GM19463 (cell line): ENCODE results near the gene GLOD5.
A peak's percentile ranks its signal among the peaks of the same experiment; 100 is the strongest.
"Not testable (repeated sequence)": the region's sequence is repeated elsewhere in the genome, so short reads cannot be mapped to it uniquely, and the experiment has no call there.

Experiments used
- ATAC-seq: cut with Tn5 transposase; IDR thresholded peaks from one replicate; pipeline ENCODE4 v1.9.1; 2021; ENCODE audit warnings: mild to moderate bottlenecking, moderate library complexity; ENCODE audit not compliant: unreplicated experiment

GLOD5 gene

DNA sequence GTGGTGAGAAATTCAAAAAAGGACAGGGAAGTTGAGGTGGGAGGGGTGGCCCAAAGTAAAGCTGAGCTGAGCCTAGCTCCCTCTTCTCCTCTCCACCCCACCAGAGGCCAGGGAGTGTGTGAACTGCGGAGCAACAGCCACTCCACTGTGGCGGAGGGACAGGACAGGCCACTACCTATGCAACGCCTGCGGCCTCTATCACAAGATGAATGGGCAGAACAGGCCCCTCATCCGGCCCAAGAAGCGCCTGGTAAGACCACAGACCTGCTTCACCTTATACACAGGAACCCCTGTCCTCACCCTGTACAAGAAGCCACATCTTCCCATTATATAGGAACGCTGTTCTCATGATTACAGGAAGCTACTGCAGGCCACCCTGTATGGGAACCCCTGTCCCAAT lies 30.7 kb downstream of the GLOD5 start:
- ATAC-seq = no peak

DNA sequence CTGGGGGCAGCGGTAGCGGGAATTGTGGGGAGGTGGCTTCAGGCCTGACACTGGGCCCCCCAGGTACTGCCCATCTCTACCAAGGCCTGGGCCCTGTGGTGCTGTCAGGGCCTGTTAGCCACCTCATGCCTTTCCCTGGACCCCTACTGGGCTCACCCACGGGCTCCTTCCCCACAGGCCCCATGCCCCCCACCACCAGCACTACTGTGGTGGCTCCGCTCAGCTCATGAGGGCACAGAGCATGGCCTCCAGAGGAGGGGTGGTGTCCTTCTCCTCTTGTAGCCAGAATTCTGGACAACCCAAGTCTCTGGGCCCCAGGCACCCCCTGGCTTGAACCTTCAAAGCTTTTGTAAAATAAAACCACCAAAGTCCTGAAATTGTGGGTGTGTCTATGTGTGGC lies 32.4 kb downstream of the GLOD5 start:
- ATAC-seq = no peak

DNA sequence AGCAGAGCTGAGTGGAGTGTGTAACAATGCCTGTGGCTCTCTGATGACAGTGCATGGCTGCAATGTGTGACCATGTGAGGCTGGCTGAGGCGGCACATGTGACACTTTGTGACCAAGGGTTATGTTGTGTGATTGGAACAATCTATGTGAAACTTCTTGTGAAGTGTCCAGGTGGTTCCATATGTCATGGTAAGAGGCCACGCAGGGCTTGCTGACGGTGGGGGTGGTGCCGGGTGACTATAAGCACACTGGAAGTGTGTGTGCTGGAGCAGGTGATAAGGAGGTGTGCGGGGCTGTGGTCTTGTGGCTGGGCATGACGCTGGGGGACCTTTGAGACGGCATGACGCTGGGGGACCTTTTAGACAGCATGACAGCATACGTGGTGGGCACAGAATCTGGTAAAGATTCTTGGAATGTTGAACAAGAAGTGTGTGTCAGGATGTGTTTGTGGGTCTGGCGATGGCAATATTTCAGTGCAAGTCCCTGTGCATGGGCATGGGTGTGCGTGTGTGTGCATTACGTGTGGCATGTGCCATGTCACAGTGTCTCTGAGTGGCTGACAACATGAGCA lies 32.9 kb downstream of the GLOD5 start:
- no peak for ATAC-seq

DNA sequence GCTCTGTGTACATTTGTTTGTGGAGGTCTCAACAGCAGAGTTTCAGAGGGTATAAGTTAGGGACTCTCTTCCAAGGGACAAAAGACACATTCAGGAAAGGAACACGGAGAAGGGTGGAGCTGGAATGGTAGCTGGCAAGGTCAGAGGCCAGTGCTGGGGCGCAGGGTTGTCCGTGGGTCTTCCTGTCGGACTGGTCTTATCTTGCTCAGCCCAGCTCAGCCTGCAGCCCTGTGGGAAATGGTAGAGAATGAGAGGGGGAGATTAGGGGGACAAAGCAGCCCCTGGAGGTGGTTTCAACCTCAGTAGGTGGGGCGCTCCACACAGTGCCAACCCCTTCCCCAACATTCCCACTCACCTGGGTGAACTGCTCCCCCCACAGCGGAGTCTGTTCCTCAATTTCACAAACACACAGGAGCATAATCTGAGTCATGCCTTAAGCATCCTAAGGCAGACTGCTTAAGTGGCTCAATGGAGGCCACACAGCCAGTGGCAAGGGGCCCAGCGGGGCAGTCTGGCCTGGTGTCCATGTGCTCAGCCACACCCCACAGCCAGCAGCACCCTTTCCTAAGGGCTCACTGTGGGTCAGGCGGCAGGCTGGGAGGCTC lies 33.5 kb downstream of the GLOD5 start:
- ATAC-seq = no peak

DNA sequence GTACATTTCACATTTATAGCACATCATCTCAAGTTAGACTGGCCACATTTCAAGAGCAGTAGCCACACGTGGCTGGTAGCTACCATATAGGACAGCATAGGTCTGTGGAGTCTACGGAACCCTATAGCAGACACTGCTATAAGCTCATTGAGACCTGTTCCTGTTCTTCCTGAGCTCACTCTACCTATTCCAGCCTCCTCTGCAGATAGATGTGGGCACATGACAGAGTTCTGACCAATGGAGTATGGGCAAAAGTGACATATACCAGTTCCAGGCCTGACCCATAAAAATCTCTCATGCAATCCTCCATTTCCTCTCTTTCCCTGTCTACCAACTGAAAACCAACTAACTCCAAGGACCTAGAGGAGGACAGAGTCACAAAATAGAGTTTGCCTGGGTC lies 36.8 kb downstream of the GLOD5 start:
- no peak for ATAC-seq

DNA sequence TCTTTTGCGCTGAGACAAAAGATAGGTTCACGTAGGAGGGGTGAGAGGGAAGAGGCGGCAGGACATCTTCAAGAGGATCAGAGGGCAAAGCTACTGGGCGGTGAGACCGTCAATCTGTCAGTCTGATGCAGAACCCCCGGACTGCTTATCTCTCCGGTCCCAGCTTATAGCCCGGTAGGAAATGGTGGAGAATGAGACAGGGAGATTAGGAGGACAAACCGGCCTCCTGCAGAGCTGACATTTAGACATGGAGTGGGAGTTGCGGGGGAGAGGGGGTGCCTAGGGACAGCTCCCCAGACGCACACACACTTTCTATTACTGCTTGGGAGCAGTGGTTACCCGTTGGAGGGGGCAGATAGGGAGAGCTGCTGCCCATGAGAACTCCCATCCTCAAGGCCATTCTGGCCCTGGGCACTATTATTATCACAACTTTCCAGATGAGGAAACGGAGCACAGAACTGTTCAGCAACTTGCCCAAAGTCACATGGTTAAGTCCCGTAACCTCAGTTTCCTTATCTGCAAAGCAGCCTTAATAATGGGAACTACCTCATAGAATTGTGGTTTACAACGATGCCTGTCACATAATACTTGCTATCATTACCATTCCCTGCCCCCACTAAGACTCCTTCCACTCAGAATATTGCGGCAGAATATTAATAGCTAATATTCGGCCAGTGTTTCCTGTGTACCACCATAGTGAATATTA lies 39.2 kb downstream of the GLOD5 start:
- ATAC-seq = no peak

DNA sequence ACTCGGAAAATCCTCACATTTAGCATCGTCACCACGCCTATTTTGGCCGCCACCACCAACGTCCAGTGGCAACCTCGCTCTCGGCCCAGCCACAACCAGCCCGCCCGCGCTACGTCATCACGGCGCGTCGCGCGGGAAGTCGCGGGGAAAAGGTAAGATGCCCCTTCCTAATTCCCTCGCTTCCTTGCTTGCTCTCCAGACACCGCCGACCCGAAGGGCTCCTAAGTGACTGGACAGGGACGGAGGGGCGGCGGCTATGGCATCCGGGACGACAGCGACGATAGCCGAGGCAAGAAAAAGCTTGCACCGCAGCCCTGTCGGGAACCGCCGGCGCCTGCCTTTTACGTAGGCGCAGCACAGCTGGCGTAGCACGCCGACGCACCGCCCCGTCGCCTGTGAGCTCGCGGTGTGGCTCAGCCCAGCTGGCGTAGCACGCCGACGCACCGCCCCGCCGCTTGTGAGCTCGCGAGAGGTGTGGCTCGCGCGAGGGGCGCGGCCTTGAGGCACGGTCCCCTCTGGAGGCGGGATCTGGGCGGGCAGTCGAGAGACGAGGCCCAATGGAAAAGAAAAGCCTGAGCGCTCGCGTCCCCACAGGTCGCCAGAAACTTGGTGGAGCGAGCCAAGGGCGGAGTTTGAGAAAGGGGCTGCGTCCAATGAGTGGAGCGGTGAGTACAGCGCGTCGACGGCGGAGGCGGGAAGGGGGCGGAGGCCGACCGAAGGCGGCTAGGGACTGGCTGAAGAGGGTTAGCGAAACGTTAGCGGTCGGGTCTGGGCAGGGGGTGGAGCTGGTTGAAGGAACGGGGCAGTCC lies 39.9 kb downstream of the GLOD5 start, which contains the start of gene HDAC6:
Gene HDAC6 (plus strand): TSS at position 788 of the 809 bp plus-strand sequence. CDS start 626 bp downstream, outside the sequence.
- peak; percentile 82 for ATAC-seq

DNA sequence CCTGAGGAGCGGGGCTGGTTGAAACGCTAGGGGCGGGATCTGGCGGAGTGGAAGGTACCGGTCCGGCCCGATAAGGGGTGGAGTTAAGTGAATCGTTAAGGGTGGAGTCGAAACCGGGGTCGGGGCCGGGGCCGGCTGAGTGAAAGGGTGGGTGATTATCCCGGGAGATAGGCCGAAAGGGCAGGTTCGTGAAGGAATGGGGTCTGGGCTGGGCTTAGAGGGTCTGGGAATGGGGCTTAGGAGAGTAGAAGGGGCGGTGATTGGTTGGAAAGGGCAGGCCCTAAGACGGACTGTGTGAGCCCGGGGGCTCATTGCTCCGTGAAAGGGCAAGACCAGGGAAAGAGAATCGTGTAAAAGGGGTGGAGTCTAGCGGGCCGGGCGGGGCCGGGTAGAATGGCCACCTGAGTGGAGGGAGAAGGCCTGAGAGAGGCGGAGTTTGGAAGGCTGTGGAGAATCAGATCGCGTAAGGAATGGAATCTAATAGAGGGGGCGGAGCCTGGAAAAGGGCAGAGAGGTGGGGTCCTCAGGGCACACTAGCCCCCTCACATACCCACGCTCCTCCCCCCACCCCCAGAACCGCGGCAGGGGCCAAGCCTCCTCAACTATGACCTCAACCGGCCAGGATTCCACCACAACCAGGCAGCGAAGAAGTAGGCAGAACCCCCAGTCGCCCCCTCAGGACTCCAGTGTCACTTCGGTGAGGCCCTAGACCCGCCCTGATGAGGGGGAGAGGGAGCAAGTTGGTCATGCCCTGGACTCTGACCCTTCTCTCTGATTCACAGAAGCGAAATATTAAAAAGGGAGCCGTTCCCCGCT lies 40.8 kb downstream of the GLOD5 start:
- ATAC-seq = peak; percentile 38

DNA sequence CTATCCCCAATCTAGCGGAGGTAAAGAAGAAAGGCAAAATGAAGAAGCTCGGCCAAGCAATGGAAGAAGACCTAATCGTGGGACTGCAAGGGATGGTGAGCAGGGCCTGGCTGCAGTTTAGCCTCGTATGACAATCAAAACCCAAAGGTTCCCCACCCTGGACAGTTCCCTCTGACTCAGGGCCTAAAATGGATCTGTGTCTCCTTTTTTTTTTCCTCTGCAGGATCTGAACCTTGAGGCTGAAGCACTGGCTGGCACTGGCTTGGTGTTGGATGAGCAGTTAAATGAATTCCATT lies 41.3 kb downstream of the GLOD5 start:
- no peak for ATAC-seq

DNA sequence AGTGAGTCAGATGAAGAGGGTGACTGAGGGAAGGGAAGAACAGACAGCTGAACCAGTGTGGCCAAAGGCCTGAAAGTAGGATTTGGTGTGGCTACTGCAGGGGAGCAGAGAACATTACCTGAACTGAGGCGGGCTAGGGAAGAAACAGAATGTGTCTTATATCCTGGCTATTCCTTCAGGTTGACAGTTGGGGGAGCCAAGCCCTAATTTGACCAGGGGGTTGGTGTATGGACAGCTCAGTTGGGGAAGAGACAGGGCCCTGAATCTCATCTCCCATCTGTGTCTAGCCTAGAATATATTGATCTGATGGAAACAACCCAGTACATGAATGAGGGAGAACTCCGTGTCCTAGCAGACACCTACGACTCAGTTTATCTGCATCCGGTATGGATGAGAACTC lies 44.5 kb downstream of the GLOD5 start:
- no peak for ATAC-seq

DNA sequence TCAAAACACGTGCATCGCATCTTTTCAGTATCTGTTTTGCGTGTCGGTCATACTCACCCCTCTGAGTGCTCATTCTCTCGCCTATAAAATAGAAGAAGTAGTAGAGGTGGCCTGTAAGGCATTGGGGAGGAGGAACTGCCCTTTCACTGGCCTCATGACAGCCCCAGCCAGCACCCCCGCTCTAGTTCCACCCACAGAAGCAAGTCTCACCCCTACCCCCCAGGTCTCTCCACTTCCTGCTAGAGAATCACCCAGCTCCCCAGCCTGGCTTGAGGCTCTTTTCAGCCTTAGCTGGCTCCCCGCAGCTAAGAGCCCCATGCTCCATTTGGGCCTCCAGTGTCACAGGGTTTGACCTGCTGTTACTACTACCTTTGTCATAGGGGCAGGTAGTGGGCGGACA lies 52.1 kb downstream of the GLOD5 start:
- ATAC-seq = no peak

DNA sequence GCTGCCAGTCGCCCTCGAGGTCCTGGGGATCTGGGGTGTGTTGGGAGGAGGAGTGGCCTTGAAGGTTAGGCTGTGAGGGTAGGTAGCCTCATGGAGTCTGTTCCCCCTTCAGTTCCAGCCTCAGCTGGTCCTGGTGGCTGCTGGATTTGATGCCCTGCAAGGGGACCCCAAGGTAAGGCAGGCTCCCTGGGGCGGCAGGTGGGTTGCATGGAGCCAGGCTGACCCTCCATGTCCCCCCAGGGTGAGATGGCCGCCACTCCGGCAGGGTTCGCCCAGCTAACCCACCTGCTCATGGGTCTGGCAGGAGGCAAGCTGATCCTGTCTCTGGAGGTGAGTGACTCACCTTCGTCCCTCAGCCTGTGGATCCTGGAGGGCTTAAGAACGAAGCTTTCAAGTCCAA lies 53.2 kb downstream of the GLOD5 start:
- no peak for ATAC-seq

DNA sequence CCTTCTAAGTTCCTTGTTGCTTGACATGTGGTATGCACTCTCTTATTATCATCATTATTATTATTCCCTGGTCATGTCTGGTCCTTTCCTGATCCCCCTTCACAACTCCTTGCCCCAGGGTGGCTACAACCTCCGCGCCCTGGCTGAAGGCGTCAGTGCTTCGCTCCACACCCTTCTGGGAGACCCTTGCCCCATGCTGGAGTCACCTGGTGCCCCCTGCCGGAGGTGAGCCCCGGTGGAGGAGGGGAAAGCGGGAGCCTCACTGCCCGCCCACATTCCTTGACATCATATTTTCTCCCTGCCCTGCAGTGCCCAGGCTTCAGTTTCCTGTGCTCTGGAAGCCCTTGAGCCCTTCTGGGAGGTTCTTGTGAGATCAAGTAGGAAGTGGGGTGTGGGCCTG lies 53.7 kb downstream of the GLOD5 start:
- no peak for ATAC-seq

DNA sequence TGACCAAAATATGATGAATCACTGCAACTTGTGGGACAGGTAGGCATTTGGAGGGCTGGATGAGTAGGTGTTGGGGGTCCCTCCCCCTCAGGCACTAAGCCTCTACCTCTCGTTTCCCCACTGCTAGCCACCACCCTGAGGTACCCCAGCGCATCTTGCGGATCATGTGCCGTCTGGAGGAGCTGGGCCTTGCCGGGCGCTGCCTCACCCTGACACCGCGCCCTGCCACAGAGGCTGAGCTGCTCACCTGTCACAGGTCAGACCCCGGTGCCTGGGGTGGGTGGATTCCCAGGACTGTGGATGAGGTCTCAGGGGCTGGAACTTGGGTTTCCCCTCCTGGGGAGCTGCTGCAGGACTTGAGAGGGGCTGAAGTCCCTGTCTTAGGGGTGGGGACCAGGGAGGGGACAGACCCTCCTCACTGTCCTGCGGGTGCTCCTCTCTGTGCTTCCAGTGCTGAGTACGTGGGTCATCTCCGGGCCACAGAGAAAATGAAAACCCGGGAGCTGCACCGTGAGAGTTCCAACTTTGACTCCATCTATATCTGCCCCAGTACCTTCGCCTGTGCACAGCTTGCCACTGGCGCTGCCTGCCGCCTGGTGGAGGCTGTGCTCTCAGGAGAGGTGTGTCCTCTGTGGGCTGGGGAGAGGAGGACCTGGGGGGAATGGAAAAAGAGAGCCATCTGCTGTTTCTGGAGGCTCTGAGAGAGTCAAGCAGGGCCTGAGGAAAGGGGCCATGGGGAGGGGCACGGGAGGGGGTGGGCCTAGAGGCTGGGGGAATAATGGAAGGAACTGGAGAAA lies 54.7 kb downstream of the GLOD5 start:
- no peak for ATAC-seq

DNA sequence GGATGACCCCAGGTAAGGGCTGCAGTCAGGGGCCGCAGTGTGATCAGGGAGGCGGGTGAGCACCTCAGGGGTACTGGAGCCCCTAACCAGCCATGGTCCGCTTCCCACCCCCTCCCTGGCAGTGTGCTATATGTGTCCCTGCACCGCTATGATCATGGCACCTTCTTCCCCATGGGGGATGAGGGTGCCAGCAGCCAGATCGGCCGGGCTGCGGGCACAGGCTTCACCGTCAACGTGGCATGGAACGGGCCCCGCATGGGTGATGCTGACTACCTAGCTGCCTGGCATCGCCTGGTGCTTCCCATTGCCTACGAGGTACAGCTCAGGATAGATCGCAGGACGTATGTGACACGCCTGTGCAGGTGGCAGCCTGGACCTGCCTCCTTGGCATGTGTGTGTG lies 56.6 kb downstream of the GLOD5 start:
- ATAC-seq = no peak

DNA sequence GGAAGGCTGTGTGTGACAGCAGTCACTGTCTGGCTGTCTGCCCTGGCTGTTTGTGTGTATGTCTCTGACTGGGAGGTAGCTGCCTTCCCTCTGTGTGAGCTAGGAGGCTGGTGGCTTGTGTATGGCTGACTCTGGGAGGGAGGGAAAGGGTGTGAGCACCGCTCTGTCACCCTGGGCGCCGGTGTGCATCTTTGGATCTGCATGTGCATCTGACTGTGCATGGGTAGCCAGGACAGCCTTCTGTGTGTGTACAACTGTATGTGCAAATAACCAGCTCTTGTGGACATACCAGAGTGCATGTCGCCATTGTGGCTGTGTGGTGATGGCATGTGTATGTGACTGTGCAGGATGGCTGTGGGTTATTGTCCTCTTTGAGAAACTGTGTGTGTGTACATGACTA lies 57.3 kb downstream of the GLOD5 start:
- no peak for ATAC-seq

DNA sequence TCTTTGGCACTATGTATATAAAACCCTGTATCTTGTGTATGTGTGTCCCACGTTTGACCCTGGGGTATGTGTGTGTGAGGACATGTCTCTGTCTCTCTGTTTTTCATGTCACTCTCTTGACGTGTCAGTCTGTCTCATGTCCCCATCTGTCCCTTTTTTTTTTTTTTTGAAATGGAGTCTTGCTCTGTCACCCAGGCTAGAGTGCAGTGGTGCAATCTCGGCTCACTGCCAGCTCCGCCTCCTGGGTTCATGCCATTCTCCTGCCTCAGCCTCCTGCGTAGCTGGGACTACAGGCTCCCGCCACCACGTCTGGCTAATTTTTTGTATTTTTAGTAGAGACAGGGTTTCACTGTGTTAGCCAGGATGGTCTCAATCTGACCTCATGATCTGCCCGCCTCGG lies 57.8 kb downstream of the GLOD5 start:
- ATAC-seq = not testable (repeated sequence)

DNA sequence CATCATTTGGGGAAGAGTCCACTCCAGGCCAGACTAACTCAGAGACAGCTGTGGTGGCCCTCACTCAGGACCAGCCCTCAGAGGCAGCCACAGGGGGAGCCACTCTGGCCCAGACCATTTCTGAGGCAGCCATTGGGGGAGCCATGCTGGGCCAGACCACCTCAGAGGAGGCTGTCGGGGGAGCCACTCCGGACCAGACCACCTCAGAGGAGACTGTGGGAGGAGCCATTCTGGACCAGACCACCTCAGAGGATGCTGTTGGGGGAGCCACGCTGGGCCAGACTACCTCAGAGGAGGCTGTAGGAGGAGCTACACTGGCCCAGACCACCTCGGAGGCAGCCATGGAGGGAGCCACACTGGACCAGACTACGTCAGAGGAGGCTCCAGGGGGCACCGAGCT lies 61.5 kb downstream of the GLOD5 start:
- ATAC-seq = no peak
